Stimulated activated CD4-positive, alpha-beta T cell treated with anti-CD3 and anti-CD28 coated beads, TNF-alpha, amount 100 ng/mL, for 4 hours (primary cell): ENCODE results near the gene TOP2A.

Experiments used
- DNase-seq, 3 experiments: peaks; one replicate each; pipeline ENCODE4 v3.0.0-alpha.2; 2020; ENCODE audit warnings: low read depth in 3 of 3

TOP2A gene

DNA sequence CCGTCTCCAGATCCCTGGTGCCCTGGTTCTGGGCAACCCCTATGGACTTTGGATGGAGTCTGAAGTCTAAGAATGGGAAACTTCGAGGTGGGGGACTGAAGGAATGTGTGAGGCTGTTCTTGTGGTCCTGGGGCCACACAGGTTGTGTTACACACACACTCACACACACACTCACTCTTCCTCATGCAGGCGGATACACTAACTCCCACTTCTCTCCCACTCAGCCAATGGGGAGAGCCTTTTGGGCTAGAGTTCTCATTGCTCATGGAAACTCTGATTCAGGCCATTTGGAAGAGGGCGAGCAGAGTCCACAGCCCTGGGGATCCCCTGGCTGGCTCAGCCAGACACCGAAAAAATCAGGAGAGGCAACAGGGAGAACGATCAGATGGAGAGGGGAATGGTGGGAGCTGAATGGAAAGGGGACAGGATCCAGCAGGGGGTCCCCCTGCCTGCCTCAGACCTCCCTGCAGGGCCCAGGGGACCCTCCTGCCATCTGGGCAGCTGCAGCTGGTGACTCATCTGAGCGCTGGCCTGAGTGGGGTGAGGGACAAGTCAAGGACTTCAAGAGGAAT, 34.6 kb upstream of the TOP2A start:
- DNase-seq, result no peak

DNA sequence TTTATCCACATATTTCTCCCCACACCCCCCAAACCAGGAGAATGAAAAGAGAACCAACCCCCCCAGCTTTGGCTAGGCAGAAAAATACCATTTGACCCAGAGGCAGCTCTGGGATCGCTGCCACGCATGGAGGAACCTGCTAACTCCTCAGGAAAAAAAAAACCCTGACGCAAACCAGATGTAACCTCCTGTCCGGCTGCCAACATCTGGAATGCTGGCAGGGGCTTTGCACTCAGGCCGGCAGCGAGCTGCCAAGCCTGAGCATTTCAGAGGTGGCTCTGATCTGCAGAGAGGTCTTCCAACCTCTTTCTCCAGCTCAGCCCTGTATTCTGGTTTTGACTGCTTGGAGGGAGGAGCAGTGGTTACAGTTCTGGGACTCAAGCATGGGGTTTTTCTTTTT, 33.7 kb upstream of the TOP2A start:
- DNase-seq, result no peak

DNA sequence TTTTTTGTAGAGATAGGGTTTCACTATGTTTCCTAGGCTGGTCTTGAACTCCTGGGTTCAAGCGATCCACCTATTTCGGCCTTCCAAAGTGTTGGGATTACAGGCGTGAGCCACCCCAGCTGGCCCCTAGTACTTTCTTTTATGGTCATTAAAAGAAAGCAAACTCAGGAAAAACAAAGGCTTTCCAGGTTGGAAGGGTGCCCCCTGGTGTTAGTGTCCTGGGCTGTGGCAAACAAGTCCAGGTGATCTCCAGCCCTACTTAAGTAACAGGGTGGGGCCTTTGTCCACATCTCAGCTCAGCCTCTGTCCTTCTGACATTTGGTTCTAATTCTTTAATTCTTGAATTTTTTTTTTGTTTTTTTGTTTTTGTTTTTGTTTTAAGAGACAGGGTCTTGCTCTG, 32.5 kb upstream of the TOP2A start:
- DNase-seq, result peak in 2 of 3 experiments; percentile 8 to 26

GRCh38 chr17:40448639-40449261, 31.1 kb upstream of the TOP2A start:
- DNase-seq, result no peak

- DNase-seq, result no peak
Measured at GRCh38 chr17:40448213-40448638, 30.5 kb upstream of the TOP2A start.

DNA sequence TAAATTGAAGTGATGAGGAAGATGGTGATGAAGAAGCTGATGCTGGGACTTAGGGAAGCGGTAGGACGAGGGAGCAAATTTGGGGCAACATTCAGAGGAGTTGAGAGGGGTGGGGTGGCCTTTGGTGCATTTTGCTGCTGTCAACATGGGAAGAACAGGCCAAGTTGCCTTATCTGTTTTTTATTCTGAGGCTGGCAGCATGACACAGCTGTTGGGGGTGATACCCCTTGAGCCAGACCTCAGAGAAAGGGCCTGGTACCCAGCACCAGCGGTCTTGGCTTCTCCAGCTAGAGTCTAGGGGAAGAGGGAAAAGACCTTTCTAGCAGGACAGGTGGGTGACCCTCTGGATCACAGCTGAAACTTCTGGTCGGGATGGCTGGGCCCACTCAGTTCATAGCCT, 30.1 kb upstream of the TOP2A start:
- DNase-seq, result no peak

DNA sequence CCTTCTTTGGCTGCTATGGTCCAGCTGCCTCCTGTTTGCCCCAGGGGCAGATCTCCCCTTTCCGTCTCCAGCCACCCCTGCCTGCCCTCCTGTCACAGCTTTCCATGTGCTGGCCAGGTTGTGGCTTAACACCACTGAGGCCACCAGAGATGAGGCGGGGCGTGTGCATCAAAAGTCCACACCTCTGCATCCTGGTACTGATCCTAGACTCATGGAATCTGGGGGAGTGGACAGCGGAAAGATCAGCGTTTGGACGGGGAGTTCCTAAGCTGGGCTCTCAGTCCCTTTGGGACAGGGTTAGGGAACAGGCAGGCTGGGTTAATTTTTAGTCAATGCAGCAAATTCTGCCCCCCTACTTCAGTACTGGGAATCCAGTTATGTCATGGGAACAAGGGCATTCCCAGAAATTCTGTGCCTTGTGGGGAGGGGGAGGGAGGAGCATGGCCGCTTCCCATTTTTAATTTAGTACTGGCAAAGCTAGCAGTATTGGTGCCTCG, 29.5 kb upstream of the TOP2A start:
- DNase-seq, result no peak

GRCh38 chr17:40445751-40446468, 28.2 kb upstream of the TOP2A start:
- DNase-seq, result no peak

DNA sequence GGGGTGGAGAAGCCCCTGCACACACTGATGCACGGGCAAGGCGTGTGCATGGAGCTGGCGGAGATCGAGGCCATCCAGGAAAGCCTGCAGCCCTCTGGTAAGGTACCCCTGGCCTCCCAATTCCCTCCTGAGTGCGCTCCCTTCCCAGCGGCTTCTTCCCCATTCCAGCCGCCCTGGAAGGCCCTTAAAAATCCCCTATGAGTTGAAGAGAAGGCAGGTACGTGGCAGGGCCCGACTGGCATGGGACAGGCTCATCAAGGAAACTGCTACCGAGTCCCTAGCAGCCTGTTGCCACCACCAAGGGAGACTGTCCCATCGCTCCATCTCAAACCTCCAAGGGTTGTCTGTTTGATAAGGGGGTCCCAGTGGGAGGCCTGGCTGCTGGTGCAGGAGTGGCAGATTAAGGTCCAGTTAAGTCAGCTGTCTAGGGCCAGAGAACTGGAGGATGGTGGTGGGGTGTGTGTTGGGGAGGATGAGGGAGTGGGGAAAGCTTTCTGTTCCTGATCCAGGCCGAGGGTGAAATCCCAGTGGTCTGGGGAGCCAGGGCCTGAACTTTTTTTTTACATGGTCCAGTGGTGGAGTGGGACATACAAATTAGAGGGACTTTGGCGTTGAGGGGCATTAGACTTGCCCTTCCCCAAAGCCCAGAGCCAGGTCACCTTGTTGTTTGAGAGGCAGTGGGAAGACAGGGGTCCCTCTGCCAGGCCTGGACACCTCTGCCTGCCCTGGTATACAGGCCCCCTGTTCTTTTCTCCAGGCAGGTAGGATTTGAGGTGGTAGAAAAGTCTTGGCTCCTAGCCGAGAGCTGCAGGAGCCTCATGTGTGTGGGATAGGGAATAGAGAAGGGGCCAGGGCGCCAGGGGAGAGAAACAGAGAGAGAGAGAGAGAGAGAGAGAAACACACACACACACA, 26.5 kb upstream of the TOP2A start:
- no peak for DNase-seq

DNA sequence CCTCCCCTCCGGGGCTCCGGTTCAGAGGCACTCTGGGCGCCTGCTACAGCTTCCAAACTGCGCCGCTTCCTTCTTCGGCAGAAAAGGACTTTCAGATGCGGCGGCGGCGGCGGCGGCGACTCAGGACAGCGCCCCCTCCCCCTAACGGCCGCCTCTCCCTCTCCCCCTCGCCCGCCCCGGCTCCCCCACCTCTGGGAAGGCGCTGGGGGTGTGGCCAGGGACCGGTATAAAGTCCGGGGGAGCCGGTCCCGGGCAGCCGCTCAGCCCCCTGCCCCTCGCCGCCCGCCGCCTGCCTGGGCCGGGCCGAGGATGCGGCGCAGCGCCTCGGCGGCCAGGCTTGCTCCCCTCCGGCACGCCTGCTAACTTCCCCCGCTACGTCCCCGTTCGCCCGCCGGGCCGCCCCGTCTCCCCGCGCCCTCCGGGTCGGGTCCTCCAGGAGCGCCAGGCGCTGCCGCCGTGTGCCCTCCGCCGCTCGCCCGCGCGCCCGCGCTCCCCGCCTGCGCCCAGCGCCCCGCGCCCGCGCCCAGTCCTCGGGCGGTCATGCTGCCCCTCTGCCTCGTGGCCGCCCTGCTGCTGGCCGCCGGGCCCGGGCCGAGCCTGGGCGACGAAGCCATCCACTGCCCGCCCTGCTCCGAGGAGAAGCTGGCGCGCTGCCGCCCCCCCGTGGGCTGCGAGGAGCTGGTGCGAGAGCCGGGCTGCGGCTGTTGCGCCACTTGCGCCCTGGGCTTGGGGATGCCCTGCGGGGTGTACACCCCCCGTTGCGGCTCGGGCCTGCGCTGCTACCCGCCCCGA, 25.7 kb upstream of the TOP2A start, which contains the start of gene IGFBP4:
TSS of gene IGFBP4 (plus strand) at position 255 of the 792 bp plus-strand sequence. CDS start at position 541, 286 bp downstream.
- peak; percentile 34 to 50 (median 43) for DNase-seq

DNA sequence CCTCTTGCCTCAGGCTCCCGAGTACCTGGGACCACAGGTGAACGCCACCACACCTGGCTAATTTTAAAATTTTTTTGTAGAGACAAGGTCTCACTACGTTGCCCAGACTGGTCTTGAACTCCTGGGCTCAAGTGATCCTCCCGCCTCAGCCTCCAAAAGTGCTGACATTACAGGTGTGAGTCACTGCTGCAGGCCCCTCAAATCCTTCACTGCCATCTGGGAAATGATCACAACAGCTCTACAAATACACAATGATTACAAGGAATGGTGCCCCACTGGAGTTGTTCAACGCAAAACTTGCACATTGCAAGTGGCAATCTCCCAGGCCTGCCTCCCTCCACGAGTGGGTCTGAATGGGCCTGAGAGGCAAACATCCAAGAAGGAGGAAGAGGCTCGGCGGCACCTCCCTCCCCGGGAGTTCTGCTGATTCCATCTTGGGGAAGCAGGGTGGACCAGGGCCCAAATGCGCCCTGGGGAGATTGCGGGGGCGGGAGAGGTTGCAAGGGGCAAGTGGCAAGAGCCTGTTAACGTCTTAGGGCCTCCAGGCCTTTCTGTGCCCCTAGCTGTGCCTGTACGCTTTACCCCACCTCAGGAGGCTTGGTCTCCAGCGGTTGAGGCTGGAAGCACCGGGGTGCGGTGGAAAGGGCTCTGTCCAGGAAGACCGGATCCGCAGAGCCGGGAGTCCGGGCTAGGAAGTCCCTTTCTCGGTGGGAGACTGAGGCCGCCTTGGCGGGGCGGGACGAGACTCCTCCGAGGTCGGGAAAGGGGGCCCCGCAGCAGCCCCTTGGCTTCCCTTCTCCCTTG, 24.9 kb upstream of the TOP2A start:
- no peak for DNase-seq

DNA sequence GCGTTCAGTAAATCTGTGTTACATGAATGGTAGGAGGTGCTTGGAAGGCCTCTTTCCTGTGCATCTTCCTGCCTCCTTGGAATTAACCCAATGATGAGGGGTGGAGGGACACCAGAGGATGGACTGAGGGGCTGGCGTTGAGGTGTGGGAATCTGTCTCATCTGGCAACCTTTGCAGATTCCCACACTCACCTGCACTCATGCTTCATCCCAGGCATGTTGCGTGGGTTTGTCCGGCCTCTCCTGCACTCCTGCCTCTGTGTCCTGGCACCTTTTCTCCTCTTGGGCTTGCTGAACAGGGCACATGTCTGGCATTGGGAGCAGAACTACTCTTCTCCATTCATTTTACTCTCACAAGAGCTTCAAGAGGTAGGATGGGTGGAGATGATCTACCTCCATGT, 22.5 kb upstream of the TOP2A start:
- DNase-seq, result no peak

- no peak for DNase-seq
Measured at GRCh38 chr17:40437095-40437732, 19.5 kb upstream of the TOP2A start.

DNA sequence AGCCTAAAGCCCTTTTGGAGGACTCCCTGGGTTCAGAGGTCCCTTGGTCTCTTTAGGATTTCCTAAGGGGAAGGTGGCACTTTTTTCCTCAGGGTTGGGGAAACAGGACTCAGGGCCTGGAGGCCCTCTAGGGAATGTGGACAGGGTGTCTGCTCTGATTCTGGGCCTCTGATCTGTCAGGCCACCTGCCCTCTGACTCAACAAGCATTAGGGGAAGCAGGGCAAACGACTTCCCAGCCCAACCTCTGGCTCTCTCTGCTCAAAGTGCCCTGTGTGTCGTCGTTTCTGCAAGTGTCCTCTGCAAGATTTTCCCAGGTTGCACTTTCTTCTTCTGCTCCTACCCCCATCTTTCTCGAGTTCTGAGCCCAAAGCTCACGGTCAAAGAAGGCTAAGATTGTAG, 18.9 kb upstream of the TOP2A start:
- no peak for DNase-seq

GRCh38 chr17:40433551-40434415, 16.1 kb upstream of the TOP2A start:
- DNase-seq, result no peak

GRCh38 chr17:40432864-40433528, 15.3 kb upstream of the TOP2A start:
- no peak for DNase-seq

DNA sequence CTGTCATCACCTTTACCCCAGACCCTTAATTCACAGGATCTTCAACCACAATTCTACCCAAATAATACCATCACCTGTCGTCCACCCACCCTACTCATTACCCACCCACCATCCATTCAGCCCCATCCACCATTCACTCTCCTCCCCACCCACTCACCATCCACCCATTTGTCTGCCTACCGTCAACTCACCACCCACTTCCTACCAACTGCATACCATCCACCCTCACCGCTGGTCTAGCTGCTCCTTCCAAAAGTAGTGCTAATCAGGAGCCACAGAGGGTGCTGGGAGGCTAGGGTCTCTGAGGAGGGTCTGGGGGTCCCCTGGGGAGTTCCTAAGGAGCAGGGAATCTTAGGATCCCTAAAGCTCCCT, 13.5 kb upstream of the TOP2A start:
- no peak for DNase-seq
